GM10248 (cell line): ENCODE results near the gene SOD2.

Source experiments
- CTCF ChIA-PET: fragments of 300-600 bp; sonication (Branson Sonifier 250); formaldehyde crosslinking; extraction: SDS; loops from one replicate; lab custom pipeline; 2021; ENCODE audit warnings: antibody characterized with exemption; lab: Yijun Ruan, JAX
- POLR2A ChIA-PET: fragments of 350-650 bp; sonication (Branson Sonifier 250); formaldehyde crosslinking; extraction: SDS; loops from one replicate; lab custom pipeline; 2020; ENCODE audit warnings: antibody characterized with exemption; lab: Yijun Ruan, JAX
- DNase-seq: peaks from one replicate; pipeline ENCODE4 v3.0.0; 2012; ENCODE audit errors: extremely low spot score
- TF ChIP-seq, protein P1 (sequence below): IDR thresholded peaks from 2 replicates; pipeline ENCODE4 v1.5.1; 2012; ENCODE audit warnings: mild to moderate bottlenecking, low read depth; ENCODE audit errors: extremely low read depth, missing control alignments, control extremely low read depth

SOD2 gene

DNA sequence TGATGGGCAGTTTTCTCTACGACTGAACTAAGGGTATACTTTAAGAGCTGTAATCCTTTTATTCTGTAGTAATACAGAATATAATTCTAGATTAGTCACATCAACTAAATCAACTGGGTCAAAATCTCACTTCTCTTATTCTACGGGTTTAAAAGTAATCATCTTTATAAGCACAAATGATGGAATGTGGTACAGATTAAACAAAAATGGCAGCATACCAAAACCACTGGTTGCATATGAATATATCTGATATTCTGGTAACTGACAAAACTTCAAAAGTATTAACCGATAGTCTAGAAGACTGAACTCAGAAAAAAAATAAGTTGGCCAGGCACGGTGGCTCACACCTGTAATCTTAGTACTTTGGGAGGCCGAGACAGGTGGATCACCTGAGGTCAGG lies 7.0 kb downstream of the SOD2 start:
- CTCF ChIA-PET: interaction anchor here (0.9 to 1.5 kb wide), 3 partner anchors 9 to 770 kb away, joined by 3 to 4 read pairs (median 3); no protein-coding TSS in a partner anchor

GRCh38 chr6:159684013-159684304 lies 9.1 kb downstream of the SOD2 start:
- POLR2A ChIA-PET: interaction anchor here (0.8 kb wide), 1 partner anchor 8 kb away, joined by 5 read pairs; no protein-coding TSS in a partner anchor

More for the DNA sequence above, 7.0 kb downstream of the SOD2 start:
- POLR2A ChIA-PET: no interaction called here
- TF ChIP-seq, protein P1, sequence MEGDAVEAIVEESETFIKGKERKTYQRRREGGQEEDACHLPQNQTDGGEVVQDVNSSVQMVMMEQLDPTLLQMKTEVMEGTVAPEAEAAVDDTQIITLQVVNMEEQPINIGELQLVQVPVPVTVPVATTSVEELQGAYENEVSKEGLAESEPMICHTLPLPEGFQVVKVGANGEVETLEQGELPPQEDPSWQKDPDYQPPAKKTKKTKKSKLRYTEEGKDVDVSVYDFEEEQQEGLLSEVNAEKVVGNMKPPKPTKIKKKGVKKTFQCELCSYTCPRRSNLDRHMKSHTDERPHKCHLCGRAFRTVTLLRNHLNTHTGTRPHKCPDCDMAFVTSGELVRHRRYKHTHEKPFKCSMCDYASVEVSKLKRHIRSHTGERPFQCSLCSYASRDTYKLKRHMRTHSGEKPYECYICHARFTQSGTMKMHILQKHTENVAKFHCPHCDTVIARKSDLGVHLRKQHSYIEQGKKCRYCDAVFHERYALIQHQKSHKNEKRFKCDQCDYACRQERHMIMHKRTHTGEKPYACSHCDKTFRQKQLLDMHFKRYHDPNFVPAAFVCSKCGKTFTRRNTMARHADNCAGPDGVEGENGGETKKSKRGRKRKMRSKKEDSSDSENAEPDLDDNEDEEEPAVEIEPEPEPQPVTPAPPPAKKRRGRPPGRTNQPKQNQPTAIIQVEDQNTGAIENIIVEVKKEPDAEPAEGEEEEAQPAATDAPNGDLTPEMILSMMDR: no peak
- no peak for DNase-seq

DNA sequence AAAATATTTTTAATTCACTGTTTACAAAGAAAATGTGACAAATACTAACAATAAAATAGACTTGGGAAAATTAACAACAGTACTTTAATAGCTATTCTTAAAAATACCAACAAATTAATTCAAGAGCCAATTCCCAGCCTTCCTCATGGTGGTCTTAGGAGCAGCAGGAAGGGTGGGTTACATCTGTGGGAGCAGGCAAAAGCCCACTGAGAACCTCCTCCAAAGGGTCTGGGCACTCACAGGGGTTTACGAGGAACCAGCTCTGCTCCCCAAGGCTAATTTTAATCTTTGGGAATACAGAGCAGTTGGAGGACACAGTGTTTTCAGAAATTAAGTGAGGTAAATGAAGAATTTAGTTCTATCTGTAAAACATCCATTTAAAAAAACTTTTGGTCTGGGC lies 10.2 kb downstream of the SOD2 start:
- TF ChIP-seq, protein P1: no peak
- ChIA-PET POLR2A (no interaction called here), CTCF (interaction anchor here (1.0 to 5.4 kb wide), 5 partner anchors 8 to 28 kb away, joined by 3 to 25 read pairs (median 6); partner anchors contain the start of gene SOD2)
- no peak for DNase-seq

More at GRCh38 chr6:159684013-159684304, 9.1 kb downstream of the SOD2 start:
- TF ChIP-seq, protein P1: no peak
- CTCF ChIA-PET: interaction anchor here (2.1 to 5.4 kb wide), 2 partner anchors 8 to 29 kb away, joined by 11 to 25 read pairs; partner anchors contain the start of gene SOD2
- DNase-seq: no peak

DNA sequence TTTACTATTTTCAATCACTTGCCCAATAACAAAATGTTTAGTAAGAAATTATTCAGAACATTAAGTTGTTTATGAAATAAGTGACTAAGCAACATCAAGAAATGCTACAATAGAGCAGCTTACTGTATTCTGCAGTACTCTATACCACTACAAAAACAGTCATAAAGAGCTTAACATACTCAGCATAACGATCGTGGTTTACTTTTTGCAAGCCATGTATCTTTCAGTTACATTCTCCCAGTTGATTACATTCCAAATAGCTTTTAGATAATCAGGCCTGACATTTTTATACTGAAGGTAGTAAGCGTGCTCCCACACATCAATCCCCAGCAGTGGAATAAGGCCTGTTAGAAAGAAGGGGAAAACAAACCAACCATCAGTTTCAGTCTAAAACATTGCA lies 10.7 kb downstream of the SOD2 start:
- POLR2A ChIA-PET: no interaction called here
- CTCF ChIA-PET: interaction anchor here (1.0 to 5.4 kb wide), 5 partner anchors 8 to 27 kb away, joined by 3 to 25 read pairs (median 6); partner anchors contain the start of gene SOD2
- DNase-seq: no peak
- TF ChIP-seq, protein P1: no peak

DNA sequence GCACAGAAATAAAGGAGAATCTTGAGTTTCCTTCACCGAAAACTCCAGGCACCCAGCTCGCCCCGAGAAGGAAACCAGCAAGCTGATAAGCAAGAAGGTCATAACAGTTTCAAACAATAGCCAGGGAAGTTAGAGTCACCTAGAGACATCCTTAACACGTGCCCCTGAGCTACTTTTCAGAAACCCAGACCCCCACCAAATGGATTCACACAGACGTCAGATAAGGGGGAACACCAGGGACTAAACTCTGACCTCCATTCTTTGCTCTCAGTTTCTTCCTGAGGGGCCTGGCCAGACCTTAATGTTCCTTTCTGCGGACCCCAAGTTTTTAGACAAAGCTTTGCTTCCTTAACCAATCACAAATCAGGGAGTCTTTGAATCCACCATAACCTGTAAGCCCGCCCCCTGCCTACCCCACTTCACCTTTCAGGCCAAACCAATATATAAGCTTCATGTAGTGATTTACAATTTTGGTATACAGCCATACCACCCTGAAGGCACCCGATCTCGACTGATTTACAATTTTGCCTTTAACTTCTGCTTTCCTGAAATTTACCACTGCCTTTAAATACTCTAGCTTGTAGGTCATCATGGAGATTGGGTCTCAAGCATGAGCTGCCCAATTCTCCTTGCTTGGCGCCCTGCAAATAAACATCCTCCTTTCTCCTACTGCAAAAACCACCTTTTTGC lies 11.7 kb downstream of the SOD2 start:
- DNase-seq: no peak
- POLR2A ChIA-PET: interaction anchor here (0.7 to 1.2 kb wide), 2 partner anchors 11 to 23 kb away, joined by 3 read pairs; no protein-coding TSS in a partner anchor
- CTCF ChIA-PET: interaction anchor here (0.6 to 5.4 kb wide), 4 partner anchors 9 to 673 kb away, joined by 3 to 25 read pairs (median 4); no protein-coding TSS in a partner anchor
- TF ChIP-seq, protein P1: no peak

- TF ChIP-seq, protein P1: no peak
- CTCF ChIA-PET: interaction anchor here (0.9 to 5.4 kb wide), 2 partner anchors 25 to 506 kb away, joined by 4 to 25 read pairs; no protein-coding TSS in a partner anchor
- POLR2A ChIA-PET: no interaction called here
- DNase-seq: no peak
Observed at GRCh38 chr6:159680104-159680503, 12.9 kb downstream of the SOD2 start.
